KOPT-K1 (cell line): ENCODE measurements around the gene NMRAL1.
A peak's percentile ranks its signal among the peaks of the same experiment; 100 is the strongest.

Experiments
- H3K27ac ChIP-seq: fragments of 200-600 bp; sonication (generic); 2 replicates; pipeline ENCODE4 v1.5.1; 2016; ENCODE audit warnings: antibody characterized with exemption, mild to moderate bottlenecking, low read depth, low read length; ENCODE audit not compliant: poor library complexity, severe bottlenecking
- H3K36me3 ChIP-seq: fragments of 200-600 bp; sonication (generic); 2 replicates; pipeline ENCODE4 v1.5.1; 2017; ENCODE audit warnings: antibody characterized with exemption, mild to moderate bottlenecking, low read length, moderate library complexity; ENCODE audit not compliant: insufficient read depth
- H3K9me3 ChIP-seq: fragments of 200-600 bp; sonication (generic); 2 replicates; pipeline ENCODE4 v1.5.1; 2017; ENCODE audit warnings: antibody characterized with exemption, low read length, mild to moderate bottlenecking; ENCODE audit not compliant: insufficient read depth, poor library complexity, severe bottlenecking

NMRAL1 gene

GRCh38 chr16:4510131-4510530, 35.7 kb upstream of the NMRAL1 start:
- no peaks in the 10 kb centered on the region for H3K9me3 ChIP-seq
- H3K27ac ChIP-seq: no peak overlapping the region
- peaks cover 78% of the 10 kb centered on the region for H3K36me3 ChIP-seq

- no peaks in the 10 kb centered on the region for H3K9me3 ChIP-seq
- H3K27ac ChIP-seq: no peak overlapping the region
- peaks cover 78% of the 10 kb centered on the region for H3K36me3 ChIP-seq
Observed at GRCh38 chr16:4509420-4509819, 35.0 kb upstream of the NMRAL1 start.

- Histone ChIP-seq H3K9me3 (no peaks in the 10 kb centered on the region), H3K27ac (no peak overlapping the region), H3K36me3 (peaks cover 76% of the 10 kb centered on the region)
Observed at GRCh38 chr16:4508806-4509205, 34.4 kb upstream of the NMRAL1 start.

GRCh38 chr16:4507588-4508345, 33.3 kb upstream of the NMRAL1 start:
- Histone ChIP-seq H3K36me3 (peaks cover 66% of the 10 kb centered on the region), H3K9me3 (no peaks in the 10 kb centered on the region), H3K27ac (no peak overlapping the region)

- Histone ChIP-seq H3K36me3 (peaks cover 53% of the 10 kb centered on the region), H3K27ac (no peak overlapping the region), H3K9me3 (no peaks in the 10 kb centered on the region)
Observed at GRCh38 chr16:4506450-4506849, 32.0 kb upstream of the NMRAL1 start.

- Histone ChIP-seq H3K9me3 (no peaks in the 10 kb centered on the region), H3K36me3 (peaks cover 44% of the 10 kb centered on the region), H3K27ac (peak overlapping the region; percentile 50)
Observed at GRCh38 chr16:4505356-4506147, 31.1 kb upstream of the NMRAL1 start.

- H3K36me3 ChIP-seq: peaks cover 29% of the 10 kb centered on the region; the same call in 1 of the 2 replicates
- no peak overlapping the region for H3K27ac ChIP-seq
- no peaks in the 10 kb centered on the region for H3K9me3 ChIP-seq
Observed at GRCh38 chr16:4501071-4501478, 26.6 kb upstream of the NMRAL1 start.

- Histone ChIP-seq H3K27ac (no peak overlapping the region), H3K9me3 (no peaks in the 10 kb centered on the region), H3K36me3 (peaks cover 28% of the 10 kb centered on the region; the same call in 1 of the 2 replicates)
Observed at GRCh38 chr16:4500272-4500671, 25.8 kb upstream of the NMRAL1 start.

- no peak overlapping the region for H3K27ac ChIP-seq
- no peaks in the 10 kb centered on the region for H3K9me3 ChIP-seq
- peaks cover 28% of the 10 kb centered on the region; the same call in 1 of the 2 replicates for H3K36me3 ChIP-seq
Observed at GRCh38 chr16:4499196-4499555, 24.8 kb upstream of the NMRAL1 start.

- H3K9me3 ChIP-seq: no peaks in the 10 kb centered on the region
- H3K27ac ChIP-seq: no peak overlapping the region
- H3K36me3 ChIP-seq: peaks cover 28% of the 10 kb centered on the region; the same call in 1 of the 2 replicates
Observed at GRCh38 chr16:4498546-4499195, 24.2 kb upstream of the NMRAL1 start.

- no peak overlapping the region for H3K27ac ChIP-seq
- H3K36me3 ChIP-seq: peaks cover 35% of the 10 kb centered on the region
- no peaks in the 10 kb centered on the region for H3K9me3 ChIP-seq
Observed at GRCh38 chr16:4496305-4496704, 21.9 kb upstream of the NMRAL1 start.

- H3K36me3 ChIP-seq: peaks cover 35% of the 10 kb centered on the region
- no peak overlapping the region for H3K27ac ChIP-seq
- no peaks in the 10 kb centered on the region for H3K9me3 ChIP-seq
Observed at GRCh38 chr16:4495766-4496165, 21.3 kb upstream of the NMRAL1 start.

GRCh38 chr16:4494746-4495490, 20.5 kb upstream of the NMRAL1 start:
- H3K27ac ChIP-seq: no peak overlapping the region
- H3K36me3 ChIP-seq: peaks cover 40% of the 10 kb centered on the region
- no peaks in the 10 kb centered on the region for H3K9me3 ChIP-seq

- Histone ChIP-seq H3K27ac (no peak overlapping the region), H3K9me3 (no peaks in the 10 kb centered on the region), H3K36me3 (peaks cover 32% of the 10 kb centered on the region)
Observed at GRCh38 chr16:4491898-4492297, 17.5 kb upstream of the NMRAL1 start.

- Histone ChIP-seq H3K27ac (peak overlapping the region; percentile 19), H3K36me3 (peaks cover 53% of the 10 kb centered on the region), H3K9me3 (no peaks in the 10 kb centered on the region)
Observed at GRCh38 chr16:4489030-4489429, 14.6 kb upstream of the NMRAL1 start.
